ENCODE measurements around the gene MVP.
"Not testable (repeated sequence)": the region's sequence is repeated elsewhere in the genome, so short reads cannot be mapped to it uniquely, and the experiment has no call there.

Gene MVP

GRCh38 chr16:29815793-29816693, 4.2 kb upstream of the MVP start, which contains the start of gene PAGR1:
TSS of gene PAGR1 (plus strand) at chr16:29816152. CDS start at chr16:29816526, 374 bp downstream.
- peak; percentile 98 for DNase-seq

DNA sequence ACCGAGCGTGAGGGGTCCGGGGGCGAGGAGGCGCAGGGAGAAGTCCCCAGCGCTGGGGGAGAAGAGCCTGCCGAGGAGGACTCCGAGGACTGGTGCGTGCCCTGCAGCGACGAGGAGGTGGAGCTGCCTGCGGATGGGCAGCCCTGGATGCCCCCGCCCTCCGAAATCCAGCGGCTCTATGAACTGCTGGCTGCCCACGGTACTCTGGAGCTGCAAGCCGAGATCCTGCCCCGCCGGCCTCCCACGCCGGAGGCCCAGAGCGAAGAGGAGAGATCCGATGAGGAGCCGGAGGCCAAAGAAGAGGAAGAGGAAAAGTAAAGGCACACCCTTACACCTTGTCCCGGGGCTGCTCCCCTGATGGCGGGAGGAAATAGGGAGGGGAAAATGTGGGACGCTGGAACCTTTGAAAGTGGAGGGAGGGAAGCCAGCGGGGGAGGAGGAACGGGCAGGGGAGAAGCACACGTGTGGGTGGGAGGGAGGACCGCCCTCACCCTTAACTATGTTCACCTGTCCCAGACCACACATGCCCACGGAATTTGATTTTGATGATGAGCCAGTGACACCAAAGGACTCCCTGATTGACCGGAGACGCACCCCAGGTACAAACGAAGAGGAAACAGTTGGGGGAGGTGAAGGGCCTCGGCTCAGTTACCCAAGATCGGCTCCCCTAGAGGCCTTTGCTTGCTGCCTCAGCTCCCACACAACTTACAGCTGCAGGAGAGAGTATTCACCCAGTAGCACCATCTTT, 3.4 kb upstream of the MVP start:
- DNase-seq: peak; percentile 67 to 79

- DNase-seq: no peak
Measured at GRCh38 chr16:29818082-29818481, 2.2 kb upstream of the MVP start.

- no peak for DNase-seq
Measured at GRCh38 chr16:29819506-29819905, 756 bp upstream of the MVP start.

DNA sequence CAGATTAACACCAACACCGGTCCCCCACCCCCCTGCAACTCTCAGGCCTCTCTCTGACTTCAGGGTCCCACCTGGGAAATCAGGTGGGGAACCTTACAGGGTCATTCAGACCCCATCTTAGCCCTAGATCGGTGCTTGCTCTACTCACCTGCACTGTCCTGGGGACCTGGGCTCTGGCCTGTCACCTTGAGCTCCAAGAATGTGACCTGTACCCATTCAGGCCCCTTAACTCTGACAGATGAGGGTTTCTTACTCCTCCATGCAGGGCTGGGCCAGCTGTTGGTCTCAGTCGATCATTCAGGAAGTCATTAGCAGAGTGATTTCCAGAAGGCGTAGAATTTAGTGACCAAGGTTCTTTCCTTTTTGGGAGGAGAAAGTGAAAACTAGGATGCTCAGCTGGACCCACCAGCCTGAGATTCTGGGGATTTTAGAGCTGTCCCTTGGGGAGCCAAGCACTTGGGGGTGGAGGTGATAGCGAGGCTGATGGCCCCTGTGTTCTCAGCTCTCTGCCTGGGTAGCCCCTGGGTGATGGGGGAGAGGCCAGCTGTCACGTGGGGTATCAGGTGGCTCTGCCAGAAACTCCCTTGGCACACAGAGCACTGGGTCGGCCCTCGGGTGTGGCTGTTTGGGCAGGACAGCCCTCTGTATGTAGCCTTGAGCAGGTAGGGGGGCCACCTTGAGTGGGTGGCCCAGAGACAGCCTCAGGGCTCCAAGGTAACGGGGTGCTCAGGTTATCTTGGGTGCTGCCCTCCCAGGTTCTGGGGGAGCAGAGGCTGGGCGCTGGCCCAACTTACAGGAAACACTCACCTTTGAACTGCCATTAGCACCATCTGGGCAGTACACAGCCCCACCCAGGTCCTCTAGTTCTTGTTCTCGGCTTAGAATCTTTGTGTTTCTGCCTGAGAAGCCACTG, 724 bp downstream of the MVP start:
- peak; percentile 54 to 60 for DNase-seq

- no peak for DNase-seq
Measured at GRCh38 chr16:29821643-29822115, 1.4 kb downstream of the MVP start.

DNA sequence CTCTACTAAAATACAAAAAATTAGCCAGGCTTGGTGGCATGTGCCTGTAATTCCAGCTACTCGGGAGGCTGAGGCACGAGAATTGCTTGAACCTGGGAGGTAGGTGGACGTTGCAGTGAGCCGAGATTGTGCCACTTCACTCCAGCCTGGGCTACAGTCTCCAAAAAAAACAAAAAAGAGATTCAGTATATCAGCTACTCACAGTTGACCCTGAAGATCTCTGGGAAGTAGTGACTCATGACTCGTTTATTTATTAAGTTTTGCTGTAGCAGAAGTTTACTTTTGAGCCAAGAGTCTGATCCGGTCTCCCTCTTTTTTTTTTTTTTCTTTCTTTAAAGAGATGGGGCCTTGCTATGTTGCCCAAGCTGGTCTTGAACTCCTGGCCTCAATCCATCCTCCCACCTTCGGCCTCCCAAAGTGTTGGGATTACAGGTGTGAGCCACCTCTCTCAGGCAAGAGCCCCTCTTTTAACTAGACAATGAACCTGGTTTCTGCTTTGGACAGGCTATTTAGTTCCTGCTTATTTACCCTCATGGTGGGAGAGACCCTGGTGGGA, 4.4 kb downstream of the MVP start:
- DNase-seq: no peak

- DNase-seq: peak; percentile 52 to 59
Measured at GRCh38 chr16:29825145-29826044, 5.1 kb downstream of the MVP start.

GRCh38 chr16:29826342-29826695, 6.1 kb downstream of the MVP start:
- DNase-seq: no peak

DNA sequence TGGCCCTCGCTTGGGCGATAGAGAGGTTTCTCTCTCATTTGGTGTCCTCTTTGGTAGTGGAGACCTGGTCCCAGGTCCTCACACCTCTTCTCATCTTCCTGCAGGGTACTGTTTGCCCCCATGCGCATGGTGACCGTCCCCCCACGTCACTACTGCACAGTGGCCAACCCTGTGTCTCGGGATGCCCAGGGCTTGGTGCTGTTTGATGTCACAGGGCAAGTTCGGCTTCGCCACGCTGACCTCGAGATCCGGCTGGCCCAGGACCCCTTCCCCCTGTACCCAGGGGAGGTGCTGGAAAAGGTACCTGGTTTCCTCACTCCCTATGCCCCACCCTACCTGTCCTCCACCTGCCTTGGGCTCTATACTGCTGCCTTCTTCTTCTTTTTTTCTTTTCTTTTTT, 10.5 kb downstream of the MVP start:
- DNase-seq: no peak

GRCh38 chr16:29831490-29831889, 11.2 kb downstream of the MVP start:
- DNase-seq: no peak

- not testable (repeated sequence) for DNase-seq
Measured at GRCh38 chr16:29833219-29833618, 13.0 kb downstream of the MVP start.

DNA sequence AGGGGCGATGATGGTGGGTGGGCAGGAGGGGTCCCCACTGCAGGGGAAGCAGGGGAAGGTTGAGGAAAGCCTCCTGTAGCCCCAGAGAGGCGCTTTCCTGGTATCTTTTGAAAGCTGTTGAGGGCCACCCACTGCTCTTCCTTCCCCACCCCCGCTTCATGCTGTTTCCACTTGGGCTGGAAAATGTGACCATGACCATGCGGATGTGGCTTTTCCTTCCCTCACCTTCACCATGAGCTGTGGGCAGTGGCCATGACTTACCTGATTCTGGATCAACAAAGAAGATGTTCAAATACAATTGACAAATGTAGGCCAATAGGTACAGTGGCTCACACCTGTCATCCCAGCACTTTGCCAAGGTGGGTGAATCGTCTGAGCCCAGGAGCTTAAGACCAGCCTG, 13.8 kb downstream of the MVP start:
- peak in 1 of 2 donors; percentile 47 for DNase-seq

GRCh38 chr16:29835926-29836325, 15.7 kb downstream of the MVP start:
- no peak for DNase-seq

DNA sequence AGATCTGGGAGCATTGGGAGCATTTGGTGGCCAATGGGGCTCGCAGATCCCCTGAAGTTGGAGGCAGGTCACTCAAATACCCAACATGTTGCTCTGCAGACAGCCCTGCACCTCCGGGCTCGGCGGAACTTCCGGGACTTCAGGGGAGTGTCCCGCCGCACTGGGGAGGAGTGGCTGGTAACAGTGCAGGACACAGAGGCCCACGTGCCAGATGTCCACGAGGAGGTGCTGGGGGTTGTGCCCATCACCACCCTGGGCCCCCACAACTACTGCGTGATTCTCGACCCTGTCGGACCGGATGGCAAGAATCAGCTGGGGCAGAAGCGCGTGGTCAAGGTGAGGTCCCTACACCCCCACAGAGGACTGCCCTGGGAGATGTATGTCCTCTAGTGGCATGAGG, 16.4 kb downstream of the MVP start:
- DNase-seq: no peak

DNA sequence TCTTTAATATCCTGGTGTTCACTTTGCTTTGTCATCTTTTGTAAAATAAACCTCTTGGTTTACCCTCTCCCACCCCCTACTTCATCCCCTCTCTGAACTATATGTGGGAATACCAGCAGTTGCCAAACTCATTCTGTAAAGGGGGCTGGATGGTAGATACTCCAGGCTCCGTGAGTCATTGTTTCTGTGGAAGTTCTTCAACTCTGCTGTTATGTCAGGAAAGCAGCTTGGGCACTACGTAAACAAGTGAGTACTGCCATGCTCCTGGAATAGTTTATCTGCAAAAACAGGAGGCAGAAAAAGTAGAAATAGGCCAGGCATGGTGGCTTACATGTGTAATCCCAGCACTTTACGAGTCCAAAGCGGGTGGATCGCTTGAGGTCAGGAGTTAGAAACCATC, 17.6 kb downstream of the MVP start:
- no peak for DNase-seq

- no peak for DNase-seq
Measured at GRCh38 chr16:29839822-29840221, 19.6 kb downstream of the MVP start.

GRCh38 chr16:29840240-29840639, 20.0 kb downstream of the MVP start:
- no peak for DNase-seq

- no peak for DNase-seq
Measured at GRCh38 chr16:29841631-29842030, 21.4 kb downstream of the MVP start.

DNA sequence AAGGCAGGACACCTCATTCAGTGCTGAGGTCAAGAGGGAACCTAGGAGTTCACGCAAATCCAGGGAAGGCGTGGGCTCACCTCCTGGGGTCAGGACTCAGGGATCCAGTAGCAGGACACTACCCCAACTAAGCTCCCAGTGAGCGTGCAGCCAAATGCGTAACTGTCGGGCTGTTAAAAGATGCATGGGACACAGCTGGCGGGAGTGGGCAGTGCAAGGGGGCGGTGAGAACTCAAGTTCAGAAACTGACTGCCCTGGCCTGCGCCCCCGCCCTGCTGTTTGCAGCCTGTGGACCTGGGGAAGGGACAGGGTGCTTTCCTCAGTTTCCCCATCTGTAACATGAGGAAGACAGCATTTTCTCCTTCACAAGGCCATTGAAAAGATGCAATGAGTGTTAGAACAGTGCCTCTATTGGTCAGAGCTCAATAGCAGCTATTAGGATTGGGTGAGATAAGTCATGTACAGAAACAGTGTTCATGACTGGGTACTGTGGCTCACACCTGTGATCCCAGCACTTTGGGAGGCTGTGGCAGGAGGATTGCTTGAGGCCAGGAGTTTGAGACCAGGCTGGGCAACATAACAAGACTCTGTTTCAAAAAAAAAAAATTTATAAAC, 22.6 kb downstream of the MVP start:
- no peak for DNase-seq

DNA sequence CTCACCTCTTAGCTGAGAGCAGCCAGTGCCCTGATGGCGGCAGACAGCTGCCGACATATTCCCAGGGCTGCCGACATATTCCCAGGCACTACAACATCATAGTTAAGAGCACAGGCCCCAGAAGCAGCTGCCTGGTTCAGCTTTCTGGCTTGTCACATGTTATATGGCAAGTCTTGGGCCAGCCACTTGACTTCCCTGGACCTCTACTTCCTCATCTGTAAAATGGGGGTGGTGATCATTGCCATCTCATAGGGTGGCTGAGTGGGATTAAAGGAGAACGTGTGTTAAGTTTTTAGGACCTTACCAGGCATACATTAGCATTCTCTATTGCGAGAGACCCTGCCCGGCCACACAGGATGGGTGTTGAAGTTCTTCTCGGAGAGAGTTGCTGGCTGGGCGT, 23.7 kb downstream of the MVP start:
- DNase-seq: no peak
